Prostate gland (tissue), 2 donors: ENCODE results near the gene KIAA1614. TPM values are rescaled to one million over a fixed set of nuclear protein-coding genes. Genes with fewer than 3 reads are reported as not detected.

Experiments used
- DNase-seq: peaks from one replicate; pipeline ENCODE4 v3.0.0-alpha.2; 2019; ENCODE audit warnings: low spot score
- H3K27ac ChIP-seq, 2 donors: fragments of 200-600 bp; sonication (generic); 2 replicates each; pipeline ENCODE4 v1.5.1; 2017 to 2019
- H3K27me3 ChIP-seq: fragments of 200-600 bp; sonication (generic); replicated peaks from 2 replicates; pipeline ENCODE4 v1.5.1; 2019; ENCODE audit not compliant: insufficient read depth
- H3K36me3 ChIP-seq, 2 donors: fragments of 200-600 bp; sonication (generic); 1 replicate in 1 of 2; 2 replicates in 1 of 2; pipeline versions ENCODE4 v1.5.1 to v1.8.1; 2017 to 2019
- H3K4me1 ChIP-seq: fragments of 200-600 bp; sonication (generic); replicated peaks from 2 replicates; pipeline ENCODE4 v1.5.1; 2019
- H3K4me3 ChIP-seq, 2 donors: fragments of 200-600 bp; sonication (generic); 2 replicates each; pipeline ENCODE4 v1.5.1; 2017 to 2019
- H3K9me3 ChIP-seq: fragments of 200-600 bp; sonication (generic); 2 replicates; pipeline ENCODE4 v1.5.1; 2017
- CTCF ChIP-seq, 4 experiments: fragments of 200-600 bp in 2 of 4; fragments of 450-650 bp in 2 of 4; sonication (generic) in 2 of 4; IDR thresholded peaks; 1 replicate in 3 of 4; 2 replicates in 1 of 4; pipeline ENCODE4 v1.5.1; 2016 to 2019; ENCODE audit warnings: antibody characterized with exemption in 4 of 4, mild to moderate bottlenecking in 2 of 4, moderate library complexity in 2 of 4
- POLR2A ChIP-seq: fragments of 450-650 bp; IDR thresholded peaks from one replicate; pipeline ENCODE4 v1.6.1; 2016; ENCODE audit warnings: antibody characterized with exemption, mild to moderate bottlenecking
- POLR2AphosphoS5 ChIP-seq: sonication (generic); formaldehyde crosslinking; IDR thresholded peaks from one replicate; pipeline ENCODE4 v1.6.1; 2017; ENCODE audit warnings: antibody characterized with exemption
- WGBS: methylation state at CpG from one replicate; pipeline ENCODE4 v1.1.5; 2018; 5-methylcytosine and 5-hydroxymethylcytosine counted together
- intact Hi-C: fragments of 100-400 bp; cut with DNase I; formaldehyde crosslinking; loops from one replicate; pipeline ENCODE4 v1.14.2; 2022
- total RNA-seq, 2 donors: library from RNA; depleted of rRNA; stranded (reverse); fragments of >200 nt; gene quantifications; one replicate each; pipeline ENCODE4 v1.1.0, GENCODE V29; 2016

KIAA1614 gene
- total RNA-seq = 1 to 10 TPM; 3.7 to 6.4 TPM

- intact Hi-C loops = loop anchor here (1.0 to 2.0 kb wide), 2 partner anchors 110 to 175 kb away; partner anchors contain the start of genes IER5 and STX6
- no peak for DNase-seq
- WGBS = 7% methylated on average over 29 of the region's 76 CpGs
- Histone ChIP-seq H3K4me3 (peak within 1 kb of the TSS; percentile 48 to 51), H3K27ac (peak within 1 kb of the TSS; percentile 76 to 79), H3K9me3 (no peaks in the 10 kb centered on the region), H3K27me3 (no peaks in the 10 kb centered on the region), H3K36me3 (no peaks in the 10 kb centered on the region), H3K4me1 (no peaks in the 10 kb centered on the region)
- TF ChIP-seq POLR2AphosphoS5 = no peak
- no peak for TF ChIP-seq POLR2A
- TF ChIP-seq CTCF (IDR thresholded peaks at IDR 0.05) = no peak
Measured at GRCh38 chr1:180912801-180913565, at the start of gene KIAA1614. TSS of gene KIAA1614 (plus strand) at chr1:180912897. CDS start at chr1:180913244, 347 bp downstream.

- Histone ChIP-seq H3K9me3 (no peaks in the 10 kb centered on the region), H3K27ac (no peak overlapping the region), H3K27me3 (no peaks in the 10 kb centered on the region), H3K4me1 (no peaks in the 10 kb centered on the region), H3K4me3 (no peak overlapping the region), H3K36me3 (no peaks in the 10 kb centered on the region)
- intact Hi-C loops = loop anchor here (5.0 kb wide), 3 partner anchors 231 to 346 kb away; partner anchors contain the start of gene XPR1
- TF ChIP-seq CTCF (IDR thresholded peaks at IDR 0.05) = peak; percentile 46 to 90 (median 82)
- TF ChIP-seq POLR2A = no peak
- WGBS = 26% methylated on average over 6 of the region's 6 CpGs
- peak; percentile 27 for DNase-seq
Measured at GRCh38 chr1:180863158-180863775, 49.4 kb upstream of the KIAA1614 start.

GRCh38 chr1:180881806-180882509, 30.7 kb upstream of the KIAA1614 start:
- TF ChIP-seq POLR2AphosphoS5 = no peak
- TF ChIP-seq CTCF (IDR thresholded peaks at IDR 0.05) = peak in 3 of 4 experiments; percentile 42 to 66 (median 53)
- no peak overlapping the region for H3K4me3 ChIP-seq
- H3K27me3 ChIP-seq = no peaks in the 10 kb centered on the region
- no peak overlapping the region for H3K27ac ChIP-seq
- 56% methylated on average over 6 of the region's 6 CpGs for WGBS
- no peaks in the 10 kb centered on the region for H3K36me3 ChIP-seq
- no peaks in the 10 kb centered on the region for H3K4me1 ChIP-seq
- DNase-seq = no peak
- intact Hi-C loops = loop anchor here (2.0 kb wide), 1 partner anchor 261 kb away; no protein-coding TSS in a partner anchor
- no peaks in the 10 kb centered on the region for H3K9me3 ChIP-seq

GRCh38 chr1:180884588-180885300, 28.0 kb upstream of the KIAA1614 start:
- Histone ChIP-seq H3K27ac (no peak overlapping the region), H3K36me3 (no peaks in the 10 kb centered on the region), H3K9me3 (no peaks in the 10 kb centered on the region), H3K4me1 (no peaks in the 10 kb centered on the region), H3K4me3 (no peak overlapping the region), H3K27me3 (no peaks in the 10 kb centered on the region)
- intact Hi-C loops = no loop called here
- 84% methylated on average over 3 of the region's 3 CpGs for WGBS
- TF ChIP-seq CTCF (IDR thresholded peaks at IDR 0.05) (no peak), POLR2AphosphoS5 (no peak), POLR2A (no peak)
- DNase-seq = no peak
